Liver (tissue), 3 donors: ENCODE measurements around the gene TMEM106B.

Source experiments
- EGR1 ChIP-seq, 2 donors: IDR thresholded peaks; 2 replicates each; pipeline ENCODE4 v1.6.1; 2016 to 2018; ENCODE audit warnings: antibody characterized with exemption in 2 of 2, low read depth in 2 of 2
- FOXA1 ChIP-seq: IDR thresholded peaks from 2 replicates; pipeline ENCODE4 v1.6.1; 2016; ENCODE audit warnings: antibody characterized with exemption
- FOXA2 ChIP-seq: IDR thresholded peaks from 2 replicates; pipeline ENCODE4 v1.6.1; 2016; ENCODE audit warnings: antibody characterized with exemption
- HNF4G ChIP-seq: IDR thresholded peaks from 2 replicates; pipeline ENCODE4 v1.6.1; 2016; ENCODE audit warnings: antibody characterized with exemption
- JUND ChIP-seq, 2 donors: IDR thresholded peaks; 2 replicates each; pipeline ENCODE4 v1.6.1; 2016; ENCODE audit warnings: antibody characterized with exemption in 2 of 2
- RAD21 ChIP-seq, 2 donors: IDR thresholded peaks; 2 replicates each; pipeline ENCODE4 v1.6.1; 2016; ENCODE audit warnings: antibody characterized with exemption in 2 of 2, mild to moderate bottlenecking in 2 of 2
- REST ChIP-seq: IDR thresholded peaks from 2 replicates; pipeline ENCODE4 v1.6.1; 2016; ENCODE audit warnings: antibody characterized with exemption, mild to moderate bottlenecking
- SP1 ChIP-seq: IDR thresholded peaks from 2 replicates; pipeline ENCODE4 v1.6.1; 2018; ENCODE audit warnings: antibody characterized with exemption, mild to moderate bottlenecking
- TAF1 ChIP-seq: conservative IDR thresholded peaks from 2 replicates; pipeline ENCODE4 v1.6.1; 2016; ENCODE audit warnings: antibody characterized with exemption, mild to moderate bottlenecking
- YY1 ChIP-seq: IDR thresholded peaks from 2 replicates; pipeline ENCODE4 v1.6.1; 2016; ENCODE audit warnings: antibody characterized with exemption, mild to moderate bottlenecking
- ZBTB33 ChIP-seq: IDR thresholded peaks from 2 replicates; pipeline ENCODE4 v1.6.1; 2016; ENCODE audit warnings: antibody characterized with exemption
- TF ChIP-seq, protein P1 (sequence below): fragments of 150-350 bp; IDR thresholded peaks from 2 replicates; pipeline ENCODE4 v1.5.1; 2017; ENCODE audit warnings: improper control_type of control experiment, low read depth, low read length; ENCODE audit not compliant: missing input control
- TF ChIP-seq, protein P2 (sequence below): IDR thresholded peaks from 2 replicates; pipeline ENCODE4 v1.6.1; 2016; ENCODE audit warnings: antibody characterized with exemption
- TF ChIP-seq, protein P3 (sequence below): IDR thresholded peaks from 2 replicates; pipeline ENCODE4 v1.6.1; 2016; ENCODE audit warnings: antibody characterized with exemption
- donor health status: healthy.
- donor health status: healthy.

DNA sequence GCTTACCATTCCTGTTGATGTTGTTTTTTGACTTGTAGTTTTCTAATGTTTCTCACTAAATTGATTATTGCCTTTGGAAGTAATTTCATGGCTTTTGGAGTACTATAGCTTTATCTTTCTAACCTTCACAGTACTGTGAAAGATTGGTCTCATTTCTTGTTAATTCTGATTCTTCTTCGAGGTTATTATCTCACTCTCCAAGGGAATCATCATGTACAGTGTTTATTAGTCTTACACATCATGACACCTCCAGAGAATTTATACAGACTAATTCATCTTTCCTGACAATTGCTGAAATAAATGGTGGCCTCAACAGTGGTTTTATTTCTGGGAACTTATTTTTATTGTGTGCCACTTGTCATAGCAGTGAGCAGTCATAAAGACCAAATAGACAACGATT is 37.4 kb upstream of the TMEM106B start:
- TF ChIP-seq, protein P1, sequence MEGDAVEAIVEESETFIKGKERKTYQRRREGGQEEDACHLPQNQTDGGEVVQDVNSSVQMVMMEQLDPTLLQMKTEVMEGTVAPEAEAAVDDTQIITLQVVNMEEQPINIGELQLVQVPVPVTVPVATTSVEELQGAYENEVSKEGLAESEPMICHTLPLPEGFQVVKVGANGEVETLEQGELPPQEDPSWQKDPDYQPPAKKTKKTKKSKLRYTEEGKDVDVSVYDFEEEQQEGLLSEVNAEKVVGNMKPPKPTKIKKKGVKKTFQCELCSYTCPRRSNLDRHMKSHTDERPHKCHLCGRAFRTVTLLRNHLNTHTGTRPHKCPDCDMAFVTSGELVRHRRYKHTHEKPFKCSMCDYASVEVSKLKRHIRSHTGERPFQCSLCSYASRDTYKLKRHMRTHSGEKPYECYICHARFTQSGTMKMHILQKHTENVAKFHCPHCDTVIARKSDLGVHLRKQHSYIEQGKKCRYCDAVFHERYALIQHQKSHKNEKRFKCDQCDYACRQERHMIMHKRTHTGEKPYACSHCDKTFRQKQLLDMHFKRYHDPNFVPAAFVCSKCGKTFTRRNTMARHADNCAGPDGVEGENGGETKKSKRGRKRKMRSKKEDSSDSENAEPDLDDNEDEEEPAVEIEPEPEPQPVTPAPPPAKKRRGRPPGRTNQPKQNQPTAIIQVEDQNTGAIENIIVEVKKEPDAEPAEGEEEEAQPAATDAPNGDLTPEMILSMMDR = no peak
- TF ChIP-seq REST (no peak), YY1 (no peak), EGR1 (IDR thresholded peaks at IDR 0.05; ENCODE audit: low read depth in 2 of 2) (no peak), RAD21 (IDR thresholded peaks at IDR 0.05) (no peak), HNF4G (no peak), SP1 (no peak), TAF1 (no peak), FOXA2 (no peak), JUND (IDR thresholded peaks at IDR 0.05) (no peak), ZBTB33 (no peak), FOXA1 (no peak)
- TF ChIP-seq, protein P2, sequence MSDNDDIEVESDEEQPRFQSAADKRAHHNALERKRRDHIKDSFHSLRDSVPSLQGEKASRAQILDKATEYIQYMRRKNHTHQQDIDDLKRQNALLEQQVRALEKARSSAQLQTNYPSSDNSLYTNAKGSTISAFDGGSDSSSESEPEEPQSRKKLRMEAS = no peak
- TF ChIP-seq, protein P3, sequence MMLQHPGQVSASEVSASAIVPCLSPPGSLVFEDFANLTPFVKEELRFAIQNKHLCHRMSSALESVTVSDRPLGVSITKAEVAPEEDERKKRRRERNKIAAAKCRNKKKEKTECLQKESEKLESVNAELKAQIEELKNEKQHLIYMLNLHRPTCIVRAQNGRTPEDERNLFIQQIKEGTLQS = no peak
